ENCODE results near the gene ETNK1. TPM values are rescaled to one million over a fixed set of nuclear protein-coding genes. Genes with fewer than 3 reads are reported as not detected.
"Not testable (repeated sequence)": the region's sequence is repeated elsewhere in the genome, so short reads cannot be mapped to it uniquely, and the experiment has no call there.

The ETNK1 gene
- total RNA-seq, 1 experiment from 2014 or later, result 124 TPM

GRCh38 chr12:22700106-22700505 lies 75.1 kb downstream of the ETNK1 start:
- no peak overlapping the region for H3K4me3 Mint-ChIP-seq (ENCODE audit: low read depth, unreplicated experiment)
- H3K27ac Mint-ChIP-seq (ENCODE audit: unreplicated experiment), result no peak overlapping the region
- peaks cover 12% of the 10 kb centered on the region for H3K4me1 Mint-ChIP-seq (ENCODE audit: low read depth, unreplicated experiment)
- peaks cover 6% of the 10 kb centered on the region for H3K36me3 Mint-ChIP-seq (ENCODE audit: insufficient read depth, unreplicated experiment)
- TF ChIP-seq, protein P1, sequence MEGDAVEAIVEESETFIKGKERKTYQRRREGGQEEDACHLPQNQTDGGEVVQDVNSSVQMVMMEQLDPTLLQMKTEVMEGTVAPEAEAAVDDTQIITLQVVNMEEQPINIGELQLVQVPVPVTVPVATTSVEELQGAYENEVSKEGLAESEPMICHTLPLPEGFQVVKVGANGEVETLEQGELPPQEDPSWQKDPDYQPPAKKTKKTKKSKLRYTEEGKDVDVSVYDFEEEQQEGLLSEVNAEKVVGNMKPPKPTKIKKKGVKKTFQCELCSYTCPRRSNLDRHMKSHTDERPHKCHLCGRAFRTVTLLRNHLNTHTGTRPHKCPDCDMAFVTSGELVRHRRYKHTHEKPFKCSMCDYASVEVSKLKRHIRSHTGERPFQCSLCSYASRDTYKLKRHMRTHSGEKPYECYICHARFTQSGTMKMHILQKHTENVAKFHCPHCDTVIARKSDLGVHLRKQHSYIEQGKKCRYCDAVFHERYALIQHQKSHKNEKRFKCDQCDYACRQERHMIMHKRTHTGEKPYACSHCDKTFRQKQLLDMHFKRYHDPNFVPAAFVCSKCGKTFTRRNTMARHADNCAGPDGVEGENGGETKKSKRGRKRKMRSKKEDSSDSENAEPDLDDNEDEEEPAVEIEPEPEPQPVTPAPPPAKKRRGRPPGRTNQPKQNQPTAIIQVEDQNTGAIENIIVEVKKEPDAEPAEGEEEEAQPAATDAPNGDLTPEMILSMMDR (IDR thresholded peaks at IDR 0.05; ENCODE audit: unreplicated experiment), result no peak
- intact Hi-C loops (cut with micrococcal nuclease; ENCODE audit: unreplicated experiment), result no loop called here
- H3K9me3 Mint-ChIP-seq (ENCODE audit: low read depth, unreplicated experiment), result peaks cover 3% of the 10 kb centered on the region
- no peaks in the 10 kb centered on the region for H3K27me3 Mint-ChIP-seq (ENCODE audit: unreplicated experiment)
- no peak for DNase-seq
- CTCF ChIA-PET, result interaction anchor here (0.7 kb wide), 1 partner anchor 75 kb away, joined by 3 read pairs; no protein-coding TSS in a partner anchor
- BruUV-seq (replicated peaks), result no TSS peak

- intact Hi-C loops (cut with micrococcal nuclease; ENCODE audit: unreplicated experiment); BruUV-seq (replicated peaks); H3K27ac Mint-ChIP-seq (ENCODE audit: unreplicated experiment); H3K4me3 Mint-ChIP-seq (ENCODE audit: low read depth, unreplicated experiment); H3K9me3 Mint-ChIP-seq (ENCODE audit: low read depth, unreplicated experiment); H3K36me3 Mint-ChIP-seq (ENCODE audit: insufficient read depth, unreplicated experiment); H3K27me3 Mint-ChIP-seq (ENCODE audit: unreplicated experiment); DNase-seq; CTCF ChIA-PET: not testable (repeated sequence)
- H3K4me1 Mint-ChIP-seq (ENCODE audit: low read depth, unreplicated experiment), result peaks cover 12% of the 10 kb centered on the region
Measured at GRCh38 chr12:22701216-22701809, 76.3 kb downstream of the ETNK1 start.

DNA sequence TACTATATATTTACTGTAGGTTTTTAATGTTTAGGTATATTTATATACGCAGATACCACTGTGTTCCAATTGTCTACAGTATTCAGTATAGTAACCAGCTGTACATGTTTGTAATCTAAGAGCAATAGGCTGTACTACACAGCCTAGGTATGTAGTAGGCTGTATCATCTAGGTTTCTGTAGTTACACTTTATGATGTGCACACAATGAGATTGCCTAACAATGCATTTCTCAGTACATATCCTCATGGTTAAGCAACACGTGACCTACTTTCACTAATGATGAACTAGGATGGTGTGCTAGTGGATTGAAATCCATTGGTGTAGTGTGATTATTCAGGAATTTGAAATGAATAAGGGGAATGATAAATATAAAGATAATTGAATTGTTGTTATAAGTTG lies 77.7 kb downstream of the ETNK1 start:
- CTCF ChIA-PET, result interaction anchor here (0.6 kb wide), 1 partner anchor 72 kb away, joined by 4 read pairs; no protein-coding TSS in a partner anchor
- Mint-ChIP-seq H3K36me3 (ENCODE audit: insufficient read depth, unreplicated experiment) (no peaks in the 10 kb centered on the region), H3K9me3 (ENCODE audit: low read depth, unreplicated experiment) (no peaks in the 10 kb centered on the region), H3K27ac (ENCODE audit: unreplicated experiment) (no peak overlapping the region), H3K27me3 (ENCODE audit: unreplicated experiment) (no peaks in the 10 kb centered on the region), H3K4me1 (ENCODE audit: low read depth, unreplicated experiment) (peaks cover 12% of the 10 kb centered on the region), H3K4me3 (ENCODE audit: low read depth, unreplicated experiment) (no peak overlapping the region)
- no peak for DNase-seq
- intact Hi-C loops (cut with micrococcal nuclease; ENCODE audit: unreplicated experiment), result no loop called here
- BruUV-seq (replicated peaks), result no TSS peak
- TF ChIP-seq, protein P1 (IDR thresholded peaks at IDR 0.05; ENCODE audit: unreplicated experiment), result no peak

DNA sequence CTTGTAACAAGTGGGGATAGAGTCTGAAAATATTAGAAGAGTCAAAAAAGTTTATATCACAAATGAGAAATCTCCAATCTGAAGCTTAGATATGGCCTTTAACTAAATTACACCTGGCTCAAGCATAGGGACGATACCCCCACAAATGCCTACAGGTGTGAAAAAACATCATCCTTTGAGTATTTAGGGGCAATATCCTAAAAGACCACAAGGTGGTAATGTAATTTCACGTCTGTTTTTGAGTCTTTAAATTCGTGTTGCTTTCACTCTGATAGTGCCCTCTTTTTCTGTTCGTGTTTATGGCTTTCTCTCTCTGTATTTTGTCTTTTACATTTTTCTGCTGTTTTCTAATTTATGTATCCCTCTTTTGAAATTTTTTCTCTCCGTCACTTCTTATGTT lies 84.3 kb downstream of the ETNK1 start:
- TF ChIP-seq, protein P1 (IDR thresholded peaks at IDR 0.05; ENCODE audit: unreplicated experiment), result peak; percentile 27
- CTCF ChIA-PET, result interaction anchor here (0.7 kb wide), 1 partner anchor 640 kb away, joined by 8 read pairs; no protein-coding TSS in a partner anchor
- Mint-ChIP-seq H3K4me1 (ENCODE audit: low read depth, unreplicated experiment) (no peaks in the 10 kb centered on the region), H3K27me3 (ENCODE audit: unreplicated experiment) (no peaks in the 10 kb centered on the region), H3K27ac (ENCODE audit: unreplicated experiment) (no peak overlapping the region), H3K9me3 (ENCODE audit: low read depth, unreplicated experiment) (no peaks in the 10 kb centered on the region), H3K36me3 (ENCODE audit: insufficient read depth, unreplicated experiment) (no peaks in the 10 kb centered on the region), H3K4me3 (ENCODE audit: low read depth, unreplicated experiment) (no peak overlapping the region)
- no peak for DNase-seq
- intact Hi-C loops (cut with micrococcal nuclease; ENCODE audit: unreplicated experiment), result loop anchor here (5.0 kb wide), 1 partner anchor 348 kb away; no protein-coding TSS in a partner anchor
- no TSS peak for BruUV-seq (replicated peaks)

- no TSS peak for BruUV-seq (replicated peaks)
- TF ChIP-seq, protein P1 (IDR thresholded peaks at IDR 0.05; ENCODE audit: unreplicated experiment), result no peak
- H3K27me3 Mint-ChIP-seq (ENCODE audit: unreplicated experiment), result peaks cover 13% of the 10 kb centered on the region
- H3K4me1 Mint-ChIP-seq (ENCODE audit: low read depth, unreplicated experiment), result no peaks in the 10 kb centered on the region
- no peaks in the 10 kb centered on the region for H3K36me3 Mint-ChIP-seq (ENCODE audit: insufficient read depth, unreplicated experiment)
- CTCF ChIA-PET, result interaction anchor here (0.6 kb wide), 1 partner anchor 1984 kb away, joined by 6 read pairs; no protein-coding TSS in a partner anchor
- intact Hi-C loops (cut with micrococcal nuclease; ENCODE audit: unreplicated experiment), result no loop called here
- H3K4me3 Mint-ChIP-seq (ENCODE audit: low read depth, unreplicated experiment), result no peak overlapping the region
- no peak overlapping the region for H3K27ac Mint-ChIP-seq (ENCODE audit: unreplicated experiment)
- H3K9me3 Mint-ChIP-seq (ENCODE audit: low read depth, unreplicated experiment), result no peaks in the 10 kb centered on the region
- DNase-seq, result no peak
Measured at GRCh38 chr12:22712083-22712482, 87.1 kb downstream of the ETNK1 start.

All from Calu3 (cell line).